ENCODE results near the gene PAX5.

- TF ChIP-seq CTCF (IDR thresholded peaks at IDR 0.05), result no peak
- TF ChIP-seq POLR2A (IDR thresholded peaks at IDR 0.05), result no peak
- TF ChIP-seq EP300 (IDR thresholded peaks at IDR 0.05), result no peak
These were observed 16.5 kb downstream of the PAX5 start for GRCh38 chr9:37017546-37017945.

All from ovary (tissue), 3 donors.